Stimulated activated naive CD4-positive, alpha-beta T cell (primary cell): Measurements from ENCODE around the gene HIC1.

Experiments
- DNase-seq, 6 experiments: peaks; one replicate each; lab custom pipeline; 2025; lab: John Stamatoyannopoulos, UW

The HIC1 gene

DNA sequence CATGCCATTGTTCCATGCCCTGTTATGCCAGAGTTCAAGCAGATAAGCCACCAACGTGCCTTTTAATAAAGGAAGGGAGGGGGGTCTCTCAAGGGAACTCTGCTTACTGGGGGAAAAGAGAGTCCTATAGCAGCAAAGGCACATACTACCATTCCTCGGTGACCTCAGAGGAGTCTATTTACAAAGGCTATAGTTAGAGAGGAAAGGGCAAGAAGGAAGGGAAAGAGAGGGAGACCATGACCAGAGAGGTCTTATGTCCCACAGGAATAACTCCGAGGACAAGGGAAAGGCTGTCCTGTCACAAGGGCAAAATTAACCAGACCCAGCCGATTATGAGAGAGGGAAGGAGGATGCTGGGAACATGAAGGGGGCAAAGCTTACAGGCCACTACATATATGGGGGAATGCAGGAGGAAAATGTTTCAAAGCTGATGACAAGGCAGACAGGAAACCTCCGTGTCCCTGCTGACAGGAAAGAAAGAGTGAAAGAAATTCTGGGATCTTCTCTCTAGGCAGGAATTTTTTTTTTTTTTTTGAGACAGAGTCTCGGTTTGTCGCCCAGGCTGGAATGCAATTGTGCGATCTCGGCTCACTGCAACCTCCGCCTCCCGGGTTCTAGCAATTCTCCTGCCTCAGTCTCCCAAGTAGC is 51.5 kb downstream of the HIC1 start:
- no peak for DNase-seq

DNA sequence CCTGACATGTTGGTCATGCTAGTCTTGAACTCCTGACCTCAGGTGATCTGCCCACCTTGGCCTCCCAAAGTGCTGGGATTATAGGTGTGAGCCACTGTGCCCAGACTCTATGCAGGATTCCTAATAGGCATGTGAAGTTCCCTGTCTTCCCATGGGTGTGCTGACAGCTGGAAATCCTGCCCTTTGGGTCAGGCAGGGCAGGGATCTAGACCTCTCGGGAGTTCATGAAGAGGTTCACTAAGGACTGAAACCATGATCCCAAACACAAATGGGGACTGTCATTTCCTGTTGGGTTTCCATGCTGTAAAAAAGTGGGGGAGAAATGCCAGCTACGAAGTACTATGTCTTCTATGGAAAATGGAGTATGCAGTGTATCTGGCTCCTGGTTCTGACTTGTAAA is 52.1 kb downstream of the HIC1 start:
- no peak for DNase-seq

DNA sequence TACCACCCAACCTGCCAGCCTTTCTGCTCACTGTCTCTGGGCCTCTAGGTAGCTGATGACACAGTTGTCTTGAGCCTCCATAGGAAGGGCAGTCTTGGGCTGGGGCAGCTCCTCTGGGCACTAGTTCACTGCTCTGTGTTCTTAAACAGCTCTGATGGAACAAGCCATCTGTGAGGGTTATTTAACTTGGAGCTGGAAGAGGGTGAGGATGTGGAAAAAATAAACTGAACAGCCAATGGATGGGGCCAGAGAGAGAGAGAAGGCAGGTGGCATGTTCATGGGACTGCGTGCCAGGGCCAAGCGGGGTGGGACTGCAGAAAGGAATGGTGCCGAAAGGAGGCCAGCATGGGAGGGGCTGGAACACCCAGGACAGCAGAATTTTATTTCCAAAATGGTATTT is 52.6 kb downstream of the HIC1 start:
- DNase-seq = no peak

DNA sequence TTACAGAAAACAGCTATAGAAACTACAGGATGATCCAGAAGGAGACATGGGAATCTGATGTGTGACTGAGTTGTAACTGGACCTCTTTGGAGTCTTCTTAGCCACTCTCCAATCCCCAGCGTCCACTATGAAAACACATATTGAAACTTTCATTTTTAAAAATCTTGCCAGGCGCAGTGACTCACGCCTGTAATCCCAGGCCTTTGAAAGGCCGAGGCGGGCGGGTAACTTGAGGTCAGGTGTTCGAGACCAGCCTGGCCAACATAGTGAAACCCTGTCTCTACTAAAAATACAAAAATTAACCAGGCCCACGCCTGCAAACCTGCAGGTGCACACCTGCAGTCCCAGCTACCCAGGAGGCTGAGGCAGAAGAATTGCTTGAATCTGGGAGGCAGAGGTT is 53.3 kb downstream of the HIC1 start:
- no peak for DNase-seq

DNA sequence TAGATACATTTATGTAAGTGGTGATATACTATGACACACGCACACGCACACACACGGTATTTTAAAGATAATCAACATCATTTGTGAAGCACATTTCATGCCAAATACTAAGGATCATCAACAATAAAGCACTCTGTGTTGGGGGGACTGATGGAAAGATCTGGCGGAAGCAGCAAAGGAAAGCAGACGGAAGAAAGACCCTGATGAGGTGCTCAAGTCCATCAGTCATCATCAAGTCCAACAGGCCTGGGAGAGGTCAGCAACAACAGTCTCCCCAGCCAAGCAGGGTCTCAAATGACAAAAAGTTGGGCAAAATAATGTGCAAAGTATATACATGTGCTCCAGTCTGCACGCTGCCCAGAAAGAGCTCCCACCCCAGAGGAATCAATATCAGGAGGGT is 55.5 kb downstream of the HIC1 start:
- DNase-seq = no peak

DNA sequence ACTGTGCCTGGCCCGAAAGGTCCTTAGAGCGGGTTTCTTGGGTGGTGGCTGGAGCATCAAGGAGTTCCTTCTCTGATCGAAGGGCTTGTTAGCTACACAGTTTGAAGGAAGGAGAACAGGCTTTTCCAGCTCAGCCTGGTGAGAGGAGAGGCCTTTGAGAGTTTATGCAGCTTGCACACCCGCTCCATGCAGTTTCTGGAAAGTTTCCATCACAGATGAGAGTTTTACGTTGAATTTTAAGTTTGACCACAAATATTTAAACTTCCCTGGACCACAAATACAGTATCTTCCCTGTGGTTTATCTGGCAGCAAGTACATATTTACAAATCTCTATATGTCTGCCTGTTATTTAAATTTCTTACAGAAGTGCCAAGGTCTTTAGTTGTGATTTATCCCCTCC is 56.8 kb downstream of the HIC1 start:
- no peak for DNase-seq
